H1 (cell line): ENCODE measurements around the gene RNF151.

Experiments used
- CTCF ChIP-seq, 3 experiments: IDR thresholded peaks; 1 replicate in 2 of 3; 2 replicates in 1 of 3; pipeline versions ENCODE4 v1.5.1 to v1.6.1; 2011; ENCODE audit warnings: low read length in 3 of 3, mild to moderate bottlenecking in 3 of 3, inconsistent platforms in 2 of 3, low read depth in 1 of 3, moderate library complexity in 1 of 3; ENCODE audit not compliant: insufficient read depth in 1 of 3; ENCODE audit errors: control extremely low read depth in 1 of 3
- EZH2 ChIP-seq: fragments of 200-600 bp; sonication (generic); IDR thresholded peaks from 2 replicates; pipeline ENCODE4 v1.7.1; 2012; ENCODE audit warnings: low read depth, mild to moderate bottlenecking, moderate library complexity, low read length, inconsistent platforms; ENCODE audit not compliant: severe bottlenecking
- HDAC2 ChIP-seq, 2 experiments: fragments of 300-600 bp in 1 of 2; sonication (generic) in 1 of 2; IDR thresholded peaks; 2 replicates each; pipeline ENCODE4 v1.6.1; 2011 to 2012; ENCODE audit warnings: low read depth in 2 of 2, low read length in 2 of 2, mild to moderate bottlenecking in 2 of 2, moderate library complexity in 2 of 2, borderline replicate concordance in 1 of 2, inconsistent platforms in 1 of 2
- MAX ChIP-seq: IDR thresholded peaks from 2 replicates; pipeline ENCODE4 v1.6.1; 2012; ENCODE audit warnings: inconsistent platforms
- POLR2A ChIP-seq, 2 experiments: IDR thresholded peaks; 1 replicate in 1 of 2; 2 replicates in 1 of 2; pipeline ENCODE4 v1.6.1; 2011; ENCODE audit warnings: low read depth in 2 of 2, low read length in 2 of 2, mild to moderate bottlenecking in 2 of 2; ENCODE audit errors: control extremely low read depth in 1 of 2
- USF2 ChIP-seq: IDR thresholded peaks from 2 replicates; pipeline ENCODE4 v1.6.1; 2011; ENCODE audit warnings: low read length, improper control_type of control experiment

GRCh38 chr16:1974157-1975070 lies 7.8 kb downstream of the RNF151 start:
- no peak for TF ChIP-seq USF2
- TF ChIP-seq CTCF (IDR thresholded peaks at IDR 0.05; ENCODE audit: control extremely low read depth in 1 of 3, insufficient read depth in 1 of 3, low read depth in 1 of 3, low read length in 3 of 3): no peak
- no peak for TF ChIP-seq MAX
- no peak for TF ChIP-seq EZH2
- TF ChIP-seq POLR2A (IDR thresholded peaks at IDR 0.05; ENCODE audit: control extremely low read depth in 1 of 2, low read depth in 2 of 2, low read length in 2 of 2): no peak
- no peak for TF ChIP-seq HDAC2 (IDR thresholded peaks at IDR 0.05; ENCODE audit: borderline replicate concordance in 1 of 2, low read depth in 2 of 2, low read length in 2 of 2)
